GM12872 (cell line): ENCODE measurements around the gene NFYA.

ENCODE experiments used
- TF ChIP-seq, protein P1 (sequence below): IDR thresholded peaks from 3 replicates; pipeline ENCODE4 v1.5.1; 2011; ENCODE audit warnings: low read depth, mild to moderate bottlenecking, low read length, moderate library complexity; ENCODE audit not compliant: insufficient read depth

The NFYA gene

DNA sequence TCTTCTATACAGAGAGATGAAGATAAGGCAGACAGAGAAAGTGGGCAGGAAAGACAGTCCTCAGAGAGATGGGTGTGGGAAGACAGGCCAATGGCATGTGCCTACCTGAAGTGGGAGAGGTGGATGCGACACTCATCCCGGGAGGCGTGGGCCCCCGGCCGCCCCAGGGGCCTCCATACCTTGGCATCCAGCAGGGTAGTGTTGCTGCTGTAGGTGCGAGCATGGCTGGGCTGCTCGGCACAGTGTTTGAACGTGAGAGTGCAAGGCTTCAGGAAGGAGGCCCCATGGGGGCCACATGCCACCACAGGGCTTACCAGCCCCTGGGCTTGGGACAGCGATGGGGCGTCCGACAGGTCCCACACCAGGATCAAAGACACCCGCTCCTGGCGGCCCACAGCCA is 39.0 kb upstream of the NFYA start:
- TF ChIP-seq, protein P1, sequence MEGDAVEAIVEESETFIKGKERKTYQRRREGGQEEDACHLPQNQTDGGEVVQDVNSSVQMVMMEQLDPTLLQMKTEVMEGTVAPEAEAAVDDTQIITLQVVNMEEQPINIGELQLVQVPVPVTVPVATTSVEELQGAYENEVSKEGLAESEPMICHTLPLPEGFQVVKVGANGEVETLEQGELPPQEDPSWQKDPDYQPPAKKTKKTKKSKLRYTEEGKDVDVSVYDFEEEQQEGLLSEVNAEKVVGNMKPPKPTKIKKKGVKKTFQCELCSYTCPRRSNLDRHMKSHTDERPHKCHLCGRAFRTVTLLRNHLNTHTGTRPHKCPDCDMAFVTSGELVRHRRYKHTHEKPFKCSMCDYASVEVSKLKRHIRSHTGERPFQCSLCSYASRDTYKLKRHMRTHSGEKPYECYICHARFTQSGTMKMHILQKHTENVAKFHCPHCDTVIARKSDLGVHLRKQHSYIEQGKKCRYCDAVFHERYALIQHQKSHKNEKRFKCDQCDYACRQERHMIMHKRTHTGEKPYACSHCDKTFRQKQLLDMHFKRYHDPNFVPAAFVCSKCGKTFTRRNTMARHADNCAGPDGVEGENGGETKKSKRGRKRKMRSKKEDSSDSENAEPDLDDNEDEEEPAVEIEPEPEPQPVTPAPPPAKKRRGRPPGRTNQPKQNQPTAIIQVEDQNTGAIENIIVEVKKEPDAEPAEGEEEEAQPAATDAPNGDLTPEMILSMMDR, result no peak

- TF ChIP-seq, protein P1, result no peak
Measured at GRCh38 chr6:41036186-41036585, 36.6 kb upstream of the NFYA start.

DNA sequence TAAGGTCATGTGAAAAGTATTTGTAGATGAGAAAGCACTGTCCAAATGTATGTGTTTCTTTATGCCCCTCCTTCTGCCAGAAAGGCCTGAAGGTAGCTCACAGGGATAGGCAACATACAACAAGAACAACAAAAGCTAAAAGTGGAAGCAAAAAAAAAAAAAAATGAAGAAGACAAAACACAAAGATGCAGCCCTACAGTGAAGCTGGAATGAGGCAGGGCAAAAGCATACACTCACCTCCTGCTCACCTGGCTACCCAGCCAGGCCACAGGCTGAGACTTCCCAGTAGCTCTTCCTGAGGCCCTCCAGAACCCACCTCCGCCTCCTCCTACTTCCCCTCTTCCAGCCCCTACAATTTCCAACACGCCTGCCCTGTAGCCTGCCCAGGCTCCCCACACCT is 36.2 kb upstream of the NFYA start:
- TF ChIP-seq, protein P1, result no peak

DNA sequence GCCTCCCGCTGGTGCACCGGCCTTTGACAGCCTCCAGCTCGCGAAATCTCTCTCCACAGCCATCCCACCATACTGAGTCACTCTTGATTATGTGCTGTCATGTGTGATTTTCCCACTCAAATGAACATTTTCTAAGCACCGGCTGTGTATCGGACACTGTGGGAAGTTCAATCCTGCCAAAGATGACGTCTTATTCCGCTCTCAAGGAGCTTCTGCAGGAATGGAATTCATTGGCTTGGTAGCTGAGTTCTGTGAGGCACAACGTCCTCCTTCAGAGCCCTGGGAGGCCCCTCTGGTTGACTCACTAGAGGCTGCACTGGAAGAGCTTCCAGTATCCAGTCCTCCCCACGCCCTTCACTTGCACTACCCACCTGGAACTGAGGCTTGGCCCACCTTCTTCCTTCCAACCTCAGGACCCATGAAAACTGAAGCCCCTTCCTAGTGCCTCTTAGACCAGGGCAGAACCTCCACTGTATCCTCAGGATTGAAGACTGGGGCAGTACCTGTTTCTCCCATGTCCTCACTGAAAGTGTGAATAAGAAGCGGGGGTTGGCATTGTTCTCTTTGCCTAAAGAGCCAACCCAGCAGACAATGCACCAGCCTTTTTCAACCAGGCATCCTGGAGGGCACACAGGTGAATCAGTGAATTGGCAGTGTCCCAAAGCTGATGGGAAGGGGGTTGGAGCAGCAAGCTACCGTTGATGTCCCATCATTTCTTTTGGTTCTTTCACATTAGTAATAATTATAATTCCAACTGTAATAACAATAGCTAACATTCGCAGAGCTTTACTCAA is 35.5 kb upstream of the NFYA start:
- TF ChIP-seq, protein P1, result no peak

- TF ChIP-seq, protein P1, result no peak
Measured at GRCh38 chr6:41038205-41038604, 34.6 kb upstream of the NFYA start.

DNA sequence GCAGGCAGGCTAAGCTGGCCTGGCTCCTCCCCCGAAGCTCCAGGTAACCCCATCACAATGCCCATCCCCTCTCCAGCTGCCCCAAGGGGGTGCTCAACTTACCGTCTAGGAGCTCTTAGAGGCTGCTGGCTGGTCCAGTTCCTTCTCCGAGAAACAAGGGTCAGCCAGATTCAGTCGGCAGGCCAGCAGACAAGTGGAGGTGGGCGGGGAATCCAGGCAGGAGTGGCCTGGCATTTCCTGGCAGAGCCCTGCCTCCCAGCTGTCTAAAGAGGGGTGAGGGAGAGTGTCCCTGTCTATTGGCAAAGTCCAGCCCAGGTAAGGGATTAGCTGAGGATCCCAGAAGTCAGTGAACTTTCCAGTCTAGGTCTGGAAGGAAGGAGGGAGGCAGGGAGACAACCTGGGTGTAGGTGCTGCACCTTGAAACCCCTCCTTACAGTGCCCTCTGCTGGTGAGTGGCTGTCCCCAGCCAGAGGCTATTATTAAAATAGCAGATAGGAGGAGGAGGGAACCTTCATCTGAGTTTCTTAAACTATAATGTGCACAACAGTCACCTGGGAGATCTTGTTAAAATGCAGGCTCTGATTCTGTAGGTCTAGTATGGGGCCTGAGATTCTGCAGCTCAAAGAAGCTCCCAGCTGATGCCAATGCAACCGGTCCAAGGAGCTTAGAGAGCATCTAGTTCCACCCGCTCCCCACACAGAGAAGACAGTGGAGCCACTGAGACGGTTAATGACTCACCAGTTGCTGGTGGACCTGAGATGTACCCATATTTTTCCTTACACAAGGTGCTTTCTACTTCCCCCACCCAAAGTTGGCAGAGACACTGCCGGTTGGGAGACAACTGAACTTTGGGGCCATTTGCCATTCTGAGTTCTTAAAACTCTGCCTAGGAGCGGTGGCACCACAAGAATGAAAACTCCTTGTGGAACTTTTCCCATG is 33.4 kb upstream of the NFYA start, which contains the start of gene UNC5CL:
Gene UNC5CL, minus strand, starts transcription at position 162 of the 939 bp plus-strand sequence. CDS start 4,147 bp downstream, outside the sequence.
- TF ChIP-seq, protein P1, result peak; percentile 87
